Testis (tissue), 3 donors: ENCODE results near the gene TRMT5. TPM values are rescaled to one million over a fixed set of nuclear protein-coding genes. Genes with fewer than 3 reads are reported as not detected.

Experiments
- DNase-seq: peaks from one replicate; pipeline ENCODE4 v3.0.0-alpha.2; 2019
- H3K27ac ChIP-seq, 2 donors: fragments of 200-600 bp; sonication (generic); one replicate each; pipeline ENCODE4 v1.5.1; 2019
- H3K27me3 ChIP-seq: fragments of 200-600 bp; sonication (generic); one replicate; pipeline ENCODE4 v1.5.1; 2019
- H3K36me3 ChIP-seq: fragments of 200-600 bp; sonication (generic); one replicate; pipeline ENCODE4 v1.5.1; 2017; ENCODE audit warnings: low read depth; ENCODE audit errors: missing control alignments
- H3K4me1 ChIP-seq: fragments of 200-600 bp; sonication (generic); one replicate; pipeline ENCODE4 v1.5.1; 2019
- H3K4me3 ChIP-seq, 2 donors: fragments of 200-600 bp; sonication (generic); one replicate each; pipeline ENCODE4 v1.5.1; 2017 to 2019
- H3K9me3 ChIP-seq: fragments of 200-600 bp; sonication (generic); one replicate; pipeline ENCODE4 v1.5.1; 2017
- CTCF ChIP-seq, 3 experiments: fragments of 450-650 bp in 2 of 3; fragments of 200-600 bp in 1 of 3; sonication (generic) in 1 of 3; IDR thresholded peaks; one replicate each; pipeline ENCODE4 v1.5.1; 2016 to 2019; ENCODE audit warnings: antibody characterized with exemption in 3 of 3, mild to moderate bottlenecking in 2 of 3, moderate library complexity in 1 of 3
- POLR2A ChIP-seq: fragments of 450-650 bp; IDR thresholded peaks from one replicate; pipeline ENCODE4 v1.6.1; 2017; ENCODE audit warnings: antibody characterized with exemption, mild to moderate bottlenecking, moderate library complexity
- WGBS, 2 donors: methylation state at CpG; one replicate each; pipeline ENCODE4 v1.1.5; 2018; 5-methylcytosine and 5-hydroxymethylcytosine counted together
- intact Hi-C: fragments of 100-400 bp; cut with DNase I; formaldehyde crosslinking; loops from one replicate; pipeline ENCODE4 v1.15.1; 2023; ENCODE audit warnings: low total_unique reads
- polyA plus RNA-seq: library from polyadenylated mRNA; stranded (reverse); fragments of 350-450 nt; fragmentation: Illumina TruSeq; extraction: RNeasy Lipid Tissue Mini Kit (QIAGEN cat#74804); gene quantifications from one replicate; pipeline ENCODE4 v1.2.3, GENCODE V29; 2014; ENCODE audit warnings: low read depth, low replicate concordance; ENCODE audit not compliant: insufficient read depth
- small RNA-seq, 2 donors: library from RNA; depleted of rRNA; stranded (forward); fragments of <200 nt; gene quantifications; one replicate each; pipeline ENCODE3, GENCODE V24; 2016
- total RNA-seq, 2 donors: library from RNA; depleted of rRNA; stranded (reverse); fragments of >200 nt; gene quantifications; one replicate each; pipeline ENCODE4 v1.2.3, GENCODE V29; 2016

TRMT5 gene
- total and polyA plus RNA-seq, 3 donors from 2014 or later = 15.2 to 27.6 (median 26.0) TPM

- H3K27me3 ChIP-seq = no peaks in the 10 kb centered on the region
- no peaks in the 10 kb centered on the region for H3K36me3 ChIP-seq
- no peaks in the 10 kb centered on the region for H3K9me3 ChIP-seq
- intact Hi-C loops = no loop called here
- WGBS, 2 donors = 90 to 100% methylated on average over 1 of the region's 1 CpG
- TF ChIP-seq CTCF (IDR thresholded peaks at IDR 0.05) = no peak
- TF ChIP-seq POLR2A = no peak
- H3K4me1 ChIP-seq = no peaks in the 10 kb centered on the region
- DNase-seq = no peak
- H3K4me3 ChIP-seq = no peak overlapping the region
- H3K27ac ChIP-seq = no peak overlapping the region
Measured at GRCh38 chr14:60931218-60931617, 49.7 kb downstream of the TRMT5 start.

- intact Hi-C loops = no loop called here
- TF ChIP-seq POLR2A = no peak
- no peak for TF ChIP-seq CTCF (IDR thresholded peaks at IDR 0.05)
- DNase-seq = no peak
- no peaks in the 10 kb centered on the region for H3K27me3 ChIP-seq
- H3K9me3 ChIP-seq = no peaks in the 10 kb centered on the region
- no peaks in the 10 kb centered on the region for H3K4me1 ChIP-seq
- 88 to 97% methylated on average over 3 of the region's 3 CpGs for WGBS, 2 donors
- no peaks in the 10 kb centered on the region for H3K36me3 ChIP-seq
- H3K27ac ChIP-seq = no peak overlapping the region
- H3K4me3 ChIP-seq = no peak overlapping the region
Measured at GRCh38 chr14:60926002-60926401, 54.9 kb downstream of the TRMT5 start.

- no peak for DNase-seq
- H3K9me3 ChIP-seq = no peaks in the 10 kb centered on the region
- intact Hi-C loops = no loop called here
- H3K27me3 ChIP-seq = no peaks in the 10 kb centered on the region
- no peak overlapping the region for H3K27ac ChIP-seq
- H3K4me3 ChIP-seq = no peak overlapping the region
- no peaks in the 10 kb centered on the region for H3K36me3 ChIP-seq
- no peak for TF ChIP-seq CTCF (IDR thresholded peaks at IDR 0.05)
- TF ChIP-seq POLR2A = no peak
- no peaks in the 10 kb centered on the region for H3K4me1 ChIP-seq
- WGBS, 2 donors = 52 to 69% methylated on average over 1 of the region's 1 CpG
Measured at GRCh38 chr14:60925286-60925685, 55.6 kb downstream of the TRMT5 start.

- no peak for DNase-seq
- Histone ChIP-seq H3K9me3 (no peaks in the 10 kb centered on the region), H3K36me3 (no peaks in the 10 kb centered on the region), H3K27ac (no peak overlapping the region), H3K27me3 (no peaks in the 10 kb centered on the region), H3K4me1 (no peaks in the 10 kb centered on the region), H3K4me3 (no peak overlapping the region)
- intact Hi-C loops = no loop called here
- no peak for TF ChIP-seq CTCF (IDR thresholded peaks at IDR 0.05)
- TF ChIP-seq POLR2A = no peak
- WGBS, 2 donors = 89 to 97% methylated on average over 2 of the region's 2 CpGs
Measured at GRCh38 chr14:60922050-60922449, 58.8 kb downstream of the TRMT5 start.

Small RNA genes within 50 kb of the gene (small RNA-seq; reads per million reads assigned to genes)
- gene RNU6-398P = 0 reads per million in 2 donors

Other genes starting within 250 kb of the TRMT5 start
- 10 to 100 TPM; 36.0 to 39.9 TPM for gene MNAT1, start 246.3 kb downstream of the TRMT5 start, total RNA-seq
- 17.3 TPM for gene MNAT1, start 246.3 kb downstream of the TRMT5 start, polyA plus RNA-seq
- gene SLC38A6, start 166 bp upstream of the TRMT5 start, total RNA-seq = 10 to 100 TPM; 26.6 to 28.6 TPM
- 20.8 TPM for gene SLC38A6, start 166 bp upstream of the TRMT5 start, polyA plus RNA-seq